OCI-LY7 (cell line): ENCODE results near the gene TSPAN7. TPM values are rescaled to one million over a fixed set of nuclear protein-coding genes. Genes with fewer than 3 reads are reported as not detected.

ENCODE experiments used
- BruUV-seq: library from RNA; stranded (reverse); fragments of 400-500 nt; replicated peaks from 2 replicates; lab custom pipeline; 2021; lab: Mats Ljungman, UMichigan
- CTCF ChIA-PET: fragments of 300-600 bp; sonication (Branson Sonifier 250); formaldehyde crosslinking; loops from one replicate; lab custom pipeline; 2022; ENCODE audit warnings: antibody characterized with exemption; ENCODE audit not compliant: unreplicated experiment; lab: Charles Lee
- POLR2A ChIA-PET: fragments of 300-600 bp; sonication (Branson Sonifier 250); formaldehyde crosslinking; loops from one replicate; lab custom pipeline; 2022; ENCODE audit warnings: antibody characterized with exemption; lab: Charles Lee
- DNase-seq: peaks from one replicate; pipeline ENCODE4 v3.0.0-alpha.2; 2015; ENCODE audit warnings: low spot score
- H2AFZ ChIP-seq: fragments of 200-600 bp; sonication (generic), shearing (Covaris generic); 2 replicates; pipeline ENCODE4 v1.6.1; 2014; ENCODE audit warnings: mild to moderate bottlenecking, antibody characterized with exemption, low read length, moderate library complexity
- H3K27ac ChIP-seq: fragments of 200-600 bp; sonication (generic); 2 replicates; pipeline ENCODE4 v1.5.1; 2014; ENCODE audit warnings: mixed run types, low read depth, mild to moderate bottlenecking, moderate library complexity, low read length, inconsistent platforms; ENCODE audit not compliant: poor library complexity, severe bottlenecking
- H3K36me3 ChIP-seq: fragments of 200-600 bp; sonication (generic); 2 replicates; pipeline ENCODE4 v1.6.1; 2014; ENCODE audit warnings: mild to moderate bottlenecking, antibody characterized with exemption, low read length, moderate library complexity, mixed read lengths; ENCODE audit not compliant: insufficient read depth
- H3K4me1 ChIP-seq: fragments of 200-600 bp; sonication (generic); 2 replicates; pipeline ENCODE4 v1.5.1; 2014; ENCODE audit warnings: mild to moderate bottlenecking, low read length; ENCODE audit not compliant: insufficient read depth, poor library complexity, severe bottlenecking
- H3K4me2 ChIP-seq: fragments of 200-600 bp; sonication (generic); 2 replicates; pipeline ENCODE4 v1.6.1; 2014; ENCODE audit warnings: mild to moderate bottlenecking, low read length
- H3K4me3 ChIP-seq: fragments of 200-600 bp; sonication (generic); 2 replicates; pipeline ENCODE4 v1.5.1; 2014; ENCODE audit warnings: mild to moderate bottlenecking, low read depth, low read length; ENCODE audit not compliant: poor library complexity, severe bottlenecking
- H3K79me2 ChIP-seq: fragments of 200-600 bp; sonication (generic); 2 replicates; pipeline ENCODE4 v1.6.1; 2016; ENCODE audit warnings: low read depth, mild to moderate bottlenecking, low read length, moderate library complexity, mixed read lengths; ENCODE audit not compliant: insufficient read depth
- H3K9me2 ChIP-seq: fragments of 200-600 bp; sonication (generic); 2 replicates; pipeline ENCODE4 v1.6.1; 2016; ENCODE audit warnings: mild to moderate bottlenecking, low read length, mixed read lengths; ENCODE audit not compliant: insufficient read depth
- H3K9me3 ChIP-seq: fragments of 200-600 bp; sonication (generic); 2 replicates; pipeline ENCODE4 v1.6.1; 2014; ENCODE audit warnings: mild to moderate bottlenecking, mixed run types, low read length, mixed read lengths
- H4K20me1 ChIP-seq: fragments of 200-600 bp; sonication (generic); 2 replicates; pipeline ENCODE4 v1.6.1; 2014; ENCODE audit warnings: mild to moderate bottlenecking, antibody characterized with exemption, low read length, moderate library complexity, mixed read lengths; ENCODE audit not compliant: insufficient read depth
- CTCF ChIP-seq: fragments of 200-600 bp; sonication (generic); conservative IDR thresholded peaks from 2 replicates; pipeline ENCODE4 v1.5.1; 2014; ENCODE audit warnings: mild to moderate bottlenecking, antibody characterized with exemption, low read length, moderate library complexity, mixed read lengths
- EZH2phosphoT487 ChIP-seq: fragments of 200-600 bp; sonication (generic); IDR thresholded peaks from 2 replicates; pipeline ENCODE4 v1.6.1; 2018; ENCODE audit warnings: low read depth, borderline replicate concordance, mild to moderate bottlenecking, mixed run types, antibody characterized with exemption, low read length, moderate library complexity, mixed read lengths
- intact Hi-C: fragments of 100-400 bp; cut with micrococcal nuclease; formaldehyde crosslinking; loops from one replicate; pipeline ENCODE4 v1.10.0; 2022; ENCODE audit not compliant: unreplicated experiment
- total RNA-seq, 2 experiments: library from RNA; depleted of rRNA in 1 of 2; stranded (reverse); fragments of >200 nt in 1 of 2; shearing (Covaris generic) in 1 of 2; gene quantifications; 2 replicates each; pipeline ENCODE4 v1.2.3, GENCODE V29; 2014 to 2022

TSPAN7 gene
- total RNA-seq, 2 experiments from 2014 or later: not detected

DNA sequence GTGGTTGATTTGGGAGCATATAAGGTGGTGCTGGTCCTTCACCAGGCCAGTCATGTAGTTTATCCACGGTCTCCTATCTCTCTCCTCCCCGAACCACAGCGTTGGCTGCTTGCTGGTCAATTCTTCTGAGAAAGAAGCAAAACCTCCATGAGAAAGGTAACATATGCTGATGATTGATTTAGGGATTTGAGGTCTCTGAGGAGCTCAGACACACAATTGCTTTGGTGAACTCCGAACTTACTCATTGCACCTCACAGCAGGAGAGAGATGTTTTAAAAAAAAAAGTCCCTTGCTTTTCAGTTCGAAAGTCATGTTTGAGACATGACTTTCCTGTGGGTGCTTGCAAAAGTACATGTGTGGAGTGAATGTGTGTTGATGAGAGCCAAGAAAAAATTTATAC is 100.2 kb downstream of the TSPAN7 start:
- no TSS peak for BruUV-seq
- Histone ChIP-seq H4K20me1 (no peaks in the 10 kb centered on the region), H2AFZ (no peak overlapping the region), H3K4me3 (no peak overlapping the region), H3K79me2 (no peaks in the 10 kb centered on the region), H3K27ac (no peak overlapping the region), H3K9me3 (no peaks in the 10 kb centered on the region), H3K4me1 (no peaks in the 10 kb centered on the region), H3K36me3 (no peaks in the 10 kb centered on the region), H3K9me2 (no peaks in the 10 kb centered on the region), H3K4me2 (no peak overlapping the region)
- POLR2A ChIA-PET: no interaction called here
- intact Hi-C loops: loop anchor here (5.0 kb wide), 1 partner anchor 491 kb away; no protein-coding TSS in a partner anchor
- CTCF ChIA-PET: no interaction called here
- TF ChIP-seq CTCF (no peak), EZH2phosphoT487 (no peak)
- no peak for DNase-seq

DNA sequence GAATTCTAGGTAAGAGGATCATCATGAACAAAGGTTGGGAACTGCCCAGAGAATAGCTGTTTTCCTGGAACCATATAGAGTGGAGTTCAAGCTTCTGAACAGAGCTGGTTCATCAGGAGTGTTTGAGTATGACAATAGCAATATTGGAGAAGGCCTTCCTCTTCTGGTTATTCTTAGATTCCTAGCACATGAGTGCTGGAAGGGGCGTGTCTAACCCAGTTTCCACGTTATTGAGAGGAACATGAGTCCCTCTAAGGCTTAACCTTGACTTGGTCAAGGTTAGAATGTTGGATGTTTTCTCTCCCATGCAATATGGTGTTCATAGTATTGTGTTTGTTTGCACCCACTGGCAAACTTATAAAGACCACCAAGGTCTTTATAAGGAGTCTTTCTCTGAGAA is 101.3 kb downstream of the TSPAN7 start:
- no peaks in the 10 kb centered on the region for H3K9me2 ChIP-seq
- intact Hi-C loops: loop anchor here (5.0 kb wide), 1 partner anchor 490 kb away; no protein-coding TSS in a partner anchor
- no TSS peak for BruUV-seq
- H4K20me1 ChIP-seq: no peaks in the 10 kb centered on the region
- no peak overlapping the region for H3K4me3 ChIP-seq
- no peaks in the 10 kb centered on the region for H3K79me2 ChIP-seq
- H3K27ac ChIP-seq: no peak overlapping the region
- H2AFZ ChIP-seq: no peak overlapping the region
- no peak overlapping the region for H3K4me2 ChIP-seq
- CTCF ChIA-PET: no interaction called here
- H3K36me3 ChIP-seq: no peaks in the 10 kb centered on the region
- DNase-seq: no peak
- no peaks in the 10 kb centered on the region for H3K9me3 ChIP-seq
- POLR2A ChIA-PET: no interaction called here
- H3K4me1 ChIP-seq: no peaks in the 10 kb centered on the region
- no peak for TF ChIP-seq EZH2phosphoT487
- TF ChIP-seq CTCF: no peak

GRCh38 chrX:38664285-38664684 is 102.9 kb downstream of the TSPAN7 start:
- BruUV-seq: no TSS peak
- peaks cover 2% of the 10 kb centered on the region for H3K4me1 ChIP-seq
- H3K4me3 ChIP-seq: no peak overlapping the region
- no peak overlapping the region for H2AFZ ChIP-seq
- no peaks in the 10 kb centered on the region for H3K36me3 ChIP-seq
- no peaks in the 10 kb centered on the region for H3K9me2 ChIP-seq
- no peaks in the 10 kb centered on the region for H3K9me3 ChIP-seq
- ChIA-PET POLR2A (no interaction called here), CTCF (no interaction called here)
- H4K20me1 ChIP-seq: no peaks in the 10 kb centered on the region
- TF ChIP-seq CTCF (peak; percentile 59), EZH2phosphoT487 (no peak)
- H3K4me2 ChIP-seq: no peak overlapping the region
- H3K27ac ChIP-seq: no peak overlapping the region
- DNase-seq: peak; percentile 13
- intact Hi-C loops: loop anchor here (5.0 kb wide), 1 partner anchor 488 kb away; no protein-coding TSS in a partner anchor
- H3K79me2 ChIP-seq: no peaks in the 10 kb centered on the region
